Measurements from ENCODE around the gene CUEDC1.

CUEDC1 gene

DNA sequence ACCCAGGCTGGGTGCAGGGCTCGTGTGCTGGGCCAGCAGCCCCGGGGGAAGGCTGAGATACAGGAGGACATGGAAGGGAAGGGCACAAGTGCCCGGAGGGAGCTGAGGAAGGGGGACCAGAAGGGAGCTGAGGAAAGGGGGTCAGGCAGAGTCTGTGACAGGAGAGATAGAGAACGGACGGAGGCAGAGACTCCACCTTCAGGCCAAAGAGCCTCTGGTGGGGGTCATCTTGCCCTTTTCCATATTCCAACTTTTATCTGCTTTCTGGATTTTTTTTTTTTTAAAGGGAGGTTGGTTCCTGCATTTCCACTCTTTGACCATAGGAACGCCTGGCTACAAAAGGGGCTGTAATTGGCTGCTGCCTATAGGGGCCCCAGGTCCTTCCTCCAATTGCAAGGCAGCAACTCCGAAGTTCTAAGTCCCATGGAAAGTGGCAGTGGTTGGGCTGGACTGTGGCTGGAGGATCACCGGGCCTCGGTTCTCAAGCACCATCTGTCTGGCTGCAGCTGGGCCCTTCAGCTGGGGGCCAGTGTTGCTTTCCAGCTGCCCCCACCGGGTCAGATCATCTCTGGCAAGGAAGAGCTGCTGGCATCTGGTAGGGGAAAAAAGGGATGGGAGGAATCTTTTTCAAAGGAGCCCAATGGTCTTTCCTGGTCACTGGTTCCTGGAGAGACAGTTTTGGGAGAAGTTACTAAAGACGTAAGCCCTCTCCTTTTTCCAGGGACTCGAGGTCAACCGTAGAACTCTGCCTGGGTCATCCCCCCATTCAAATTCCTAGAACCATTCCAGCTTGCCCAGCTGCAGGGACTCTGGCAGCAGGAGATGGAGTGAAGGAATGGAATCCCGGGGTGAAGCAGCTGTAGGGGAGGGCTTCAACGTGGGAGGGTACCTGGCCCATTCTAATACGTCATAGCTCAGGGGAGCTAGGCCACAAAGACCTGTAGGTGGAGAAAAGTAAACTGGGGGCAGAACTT, 92.2 kb downstream of the CUEDC1 start:
- peak overlapping the region; percentile 74 for H3K4me3 ChIP-seq
- no peak for DNase-seq (ENCODE audit: low spot score)
- H3K27ac ChIP-seq = peak overlapping the region; percentile 86 to 96
- TF ChIP-seq, protein P1, sequence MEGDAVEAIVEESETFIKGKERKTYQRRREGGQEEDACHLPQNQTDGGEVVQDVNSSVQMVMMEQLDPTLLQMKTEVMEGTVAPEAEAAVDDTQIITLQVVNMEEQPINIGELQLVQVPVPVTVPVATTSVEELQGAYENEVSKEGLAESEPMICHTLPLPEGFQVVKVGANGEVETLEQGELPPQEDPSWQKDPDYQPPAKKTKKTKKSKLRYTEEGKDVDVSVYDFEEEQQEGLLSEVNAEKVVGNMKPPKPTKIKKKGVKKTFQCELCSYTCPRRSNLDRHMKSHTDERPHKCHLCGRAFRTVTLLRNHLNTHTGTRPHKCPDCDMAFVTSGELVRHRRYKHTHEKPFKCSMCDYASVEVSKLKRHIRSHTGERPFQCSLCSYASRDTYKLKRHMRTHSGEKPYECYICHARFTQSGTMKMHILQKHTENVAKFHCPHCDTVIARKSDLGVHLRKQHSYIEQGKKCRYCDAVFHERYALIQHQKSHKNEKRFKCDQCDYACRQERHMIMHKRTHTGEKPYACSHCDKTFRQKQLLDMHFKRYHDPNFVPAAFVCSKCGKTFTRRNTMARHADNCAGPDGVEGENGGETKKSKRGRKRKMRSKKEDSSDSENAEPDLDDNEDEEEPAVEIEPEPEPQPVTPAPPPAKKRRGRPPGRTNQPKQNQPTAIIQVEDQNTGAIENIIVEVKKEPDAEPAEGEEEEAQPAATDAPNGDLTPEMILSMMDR (IDR thresholded peaks at IDR 0.05) = no peak

DNA sequence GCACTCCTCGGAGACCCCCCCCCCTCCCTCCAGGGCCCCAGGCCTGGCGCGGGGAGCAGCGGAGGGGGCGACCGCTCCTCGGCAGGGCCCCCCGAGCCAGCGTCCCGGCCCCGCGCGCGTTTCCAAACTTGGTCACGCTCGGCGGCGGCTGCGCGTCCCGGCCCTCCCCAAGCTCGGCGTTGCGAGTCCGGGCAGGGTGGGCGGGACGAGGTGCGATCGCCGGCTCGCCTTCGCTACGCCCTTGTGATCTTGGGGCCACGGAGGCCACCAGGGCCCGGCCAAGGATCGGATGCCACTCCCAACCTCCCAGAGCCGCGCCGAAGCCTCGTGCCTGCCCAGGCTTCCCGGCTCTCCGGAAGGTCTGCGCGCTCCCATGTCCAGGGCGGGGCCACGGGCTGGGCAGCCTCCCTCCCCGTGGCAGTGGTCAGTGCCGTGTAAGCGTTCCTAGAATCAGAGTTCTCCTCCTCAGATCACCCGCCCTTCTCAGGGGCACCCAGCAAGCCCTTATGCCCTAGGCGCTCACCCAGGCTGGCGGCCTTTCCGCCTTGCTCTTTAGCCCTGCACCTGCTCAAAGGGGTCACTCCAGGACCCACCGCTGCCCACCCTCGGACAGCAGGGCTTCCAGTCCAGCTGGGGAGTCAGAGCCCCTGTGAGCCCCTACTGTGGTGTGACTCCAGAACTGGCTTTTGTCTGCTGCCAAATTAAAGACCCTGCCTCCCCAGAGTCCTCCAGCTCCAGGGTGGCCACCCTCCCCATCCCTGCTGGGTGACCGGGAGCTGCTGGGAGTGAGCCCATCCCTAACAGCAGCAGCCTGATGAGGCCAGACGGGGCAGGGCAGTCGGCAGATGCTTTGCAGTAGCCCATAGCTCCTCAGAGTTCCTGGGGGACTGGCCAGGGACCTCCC, 93.2 kb downstream of the CUEDC1 start:
- TF ChIP-seq, protein P1 (IDR thresholded peaks at IDR 0.05) = no peak
- peak overlapping the region; percentile 74 for H3K4me3 ChIP-seq
- peak overlapping the region; percentile 86 to 96 for H3K27ac ChIP-seq
- no peak for DNase-seq (ENCODE audit: low spot score)

DNA sequence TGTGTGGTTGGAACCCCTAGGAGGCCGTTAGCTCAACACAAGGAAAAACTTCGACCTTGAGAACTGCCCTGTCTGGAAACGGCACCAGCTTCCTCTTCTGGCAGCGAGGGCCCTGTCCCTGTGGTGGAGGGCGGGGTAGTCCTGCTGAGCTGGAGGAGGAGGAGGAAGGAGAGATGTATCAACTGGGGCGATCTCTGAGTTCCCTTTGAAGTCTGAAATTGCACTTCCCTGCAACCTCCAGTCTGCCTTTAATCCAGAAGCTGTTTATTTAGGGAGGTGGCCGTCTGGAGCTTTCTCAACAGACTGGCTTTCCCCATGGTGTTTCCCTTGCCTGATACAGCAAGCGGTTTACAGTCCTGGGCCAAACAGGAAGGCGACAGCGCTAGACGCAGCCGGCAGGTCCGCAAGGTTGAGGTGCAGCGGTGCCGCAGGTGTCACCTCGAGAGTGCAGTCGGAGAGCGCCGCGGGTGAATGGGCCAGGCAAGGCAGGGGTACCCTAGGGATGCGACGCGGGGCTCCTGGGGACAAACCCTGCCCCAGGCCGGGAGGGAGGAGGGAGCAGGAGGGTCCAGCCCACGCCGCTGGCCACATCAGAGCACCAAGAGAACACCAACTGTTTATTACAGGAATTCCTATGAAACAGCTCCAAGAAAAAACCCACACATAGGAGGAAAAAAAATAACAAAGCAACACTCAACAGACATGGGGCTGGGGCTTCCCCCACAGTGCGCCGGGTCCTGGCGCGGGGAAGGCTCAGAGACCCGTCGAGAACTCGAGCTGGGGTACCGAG, 94.0 kb downstream of the CUEDC1 start:
- no peak for DNase-seq (ENCODE audit: low spot score)
- Histone ChIP-seq H3K27ac (peak overlapping the region; percentile 86 to 96), H3K4me3 (peak overlapping the region; percentile 74)
- TF ChIP-seq, protein P1 (IDR thresholded peaks at IDR 0.05) = no peak

DNA sequence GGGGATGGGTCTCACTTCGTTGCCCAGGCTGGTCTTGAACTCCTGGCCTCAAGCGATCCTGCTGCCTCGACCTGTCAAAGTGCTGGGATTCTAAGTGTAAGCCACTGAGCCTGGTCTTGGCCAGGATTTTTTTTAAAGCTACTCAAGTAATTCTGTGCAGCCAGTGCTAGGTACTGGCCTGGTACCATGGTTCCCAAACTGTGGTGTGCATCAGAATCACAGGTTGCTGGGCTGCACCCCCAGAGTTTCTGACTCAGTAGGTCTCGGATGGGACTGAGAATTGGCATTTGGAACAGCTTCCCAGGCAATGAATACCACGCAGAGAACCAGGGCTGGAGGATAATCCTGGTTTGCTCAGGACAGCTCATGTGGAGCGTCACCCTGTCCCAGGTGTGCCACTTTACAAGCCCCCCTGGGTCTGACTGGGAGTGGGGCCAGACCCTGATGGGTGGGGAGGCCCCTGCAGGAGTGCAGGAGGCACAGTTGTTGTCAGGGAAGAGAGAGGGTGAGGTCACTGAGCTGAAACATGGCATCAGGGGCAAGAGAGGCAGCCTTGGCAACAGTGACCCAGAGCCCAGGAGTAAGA, 94.7 kb downstream of the CUEDC1 start:
- DNase-seq (ENCODE audit: low spot score) = no peak
- TF ChIP-seq, protein P1 (IDR thresholded peaks at IDR 0.05) = no peak
- Histone ChIP-seq H3K4me3 (no peak overlapping the region), H3K27ac (peak overlapping the region; percentile 86 to 96)

DNA sequence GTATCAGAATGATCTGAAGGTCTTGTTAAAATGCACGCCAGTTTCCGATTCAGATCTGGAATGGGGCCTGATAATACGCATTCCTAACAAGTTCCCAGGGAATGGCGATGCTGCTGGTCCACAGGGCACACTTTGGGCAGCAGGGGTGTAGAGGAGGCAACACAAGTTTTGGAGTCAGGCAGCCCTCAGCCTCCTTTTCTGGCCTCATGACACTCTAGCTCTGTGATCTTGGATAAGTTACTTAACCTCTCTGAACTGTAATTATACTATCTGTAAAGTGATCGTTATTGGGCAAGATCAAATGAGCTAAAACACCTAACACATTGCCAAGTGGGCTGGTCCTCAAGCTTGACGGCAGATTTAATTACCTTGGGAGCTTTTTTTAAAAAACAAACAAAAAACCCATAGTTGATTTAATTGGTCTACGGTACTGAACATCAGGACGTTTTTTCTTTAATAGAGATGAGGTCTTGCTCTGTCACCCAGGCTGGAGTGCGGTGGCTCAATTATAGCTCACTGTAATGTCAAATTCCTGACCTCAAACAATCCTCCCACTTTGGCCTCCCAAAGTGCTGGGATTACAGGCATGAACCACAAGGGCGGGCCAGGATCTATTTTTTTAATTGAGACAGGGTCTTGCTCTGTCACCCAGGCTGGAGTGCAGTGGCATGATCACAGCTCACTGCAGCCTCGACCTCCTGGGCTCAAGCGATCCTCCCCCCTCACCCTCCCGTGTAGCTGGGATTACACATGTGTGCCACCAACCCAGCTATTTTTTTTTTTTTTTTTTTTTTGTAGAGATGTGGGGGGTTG, 95.4 kb downstream of the CUEDC1 start:
- no peak for DNase-seq (ENCODE audit: low spot score)
- H3K4me3 ChIP-seq = no peak overlapping the region
- peak overlapping the region in 1 of 2 donors; percentile 96 for H3K27ac ChIP-seq
- TF ChIP-seq, protein P1 (IDR thresholded peaks at IDR 0.05) = no peak
